LNCaP clone FGC (cell line): ENCODE measurements around the gene CNP.

Experiments used
- DNase-seq: peaks from one replicate; pipeline ENCODE4 v3.0.0-alpha.2; 2011; ENCODE audit warnings: low read depth
- H3K4me3 ChIP-seq: 2 replicates; pipeline ENCODE4 v1.5.1; 2011; ENCODE audit warnings: mild to moderate bottlenecking, low read depth, low read length, control low read depth
- CTCF ChIP-seq: IDR thresholded peaks from 2 replicates; pipeline ENCODE4 v1.5.1; 2012; ENCODE audit warnings: mild to moderate bottlenecking; ENCODE audit not compliant: control insufficient read depth, insufficient read depth; ENCODE audit errors: extremely low read depth

The CNP gene

DNA sequence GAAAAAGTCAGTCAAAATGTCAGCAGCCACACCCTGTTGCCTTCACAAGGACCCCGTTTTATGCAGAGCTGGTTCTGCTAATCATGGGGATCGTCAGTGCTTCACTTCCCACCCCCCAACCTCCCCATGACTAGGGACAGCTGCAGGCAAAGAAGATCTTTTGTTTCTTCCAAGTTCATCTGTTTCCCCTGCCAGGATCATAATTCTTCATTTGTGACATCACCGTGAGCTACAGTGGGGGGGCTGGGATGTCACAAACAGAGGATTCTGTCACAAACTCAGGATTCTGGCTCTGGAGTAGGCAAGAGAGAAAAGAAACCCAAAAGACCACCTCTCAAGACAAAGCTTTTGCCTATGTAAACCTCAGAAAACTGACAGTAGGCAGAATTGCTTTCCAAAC lies 26.0 kb downstream of the CNP start:
- TF ChIP-seq CTCF = no peak
- no peak for DNase-seq
- no peak overlapping the region for H3K4me3 ChIP-seq

GRCh38 chr17:41996855-41997164 lies 30.2 kb downstream of the CNP start:
- DNase-seq = no peak
- no peak overlapping the region for H3K4me3 ChIP-seq
- no peak for TF ChIP-seq CTCF

DNA sequence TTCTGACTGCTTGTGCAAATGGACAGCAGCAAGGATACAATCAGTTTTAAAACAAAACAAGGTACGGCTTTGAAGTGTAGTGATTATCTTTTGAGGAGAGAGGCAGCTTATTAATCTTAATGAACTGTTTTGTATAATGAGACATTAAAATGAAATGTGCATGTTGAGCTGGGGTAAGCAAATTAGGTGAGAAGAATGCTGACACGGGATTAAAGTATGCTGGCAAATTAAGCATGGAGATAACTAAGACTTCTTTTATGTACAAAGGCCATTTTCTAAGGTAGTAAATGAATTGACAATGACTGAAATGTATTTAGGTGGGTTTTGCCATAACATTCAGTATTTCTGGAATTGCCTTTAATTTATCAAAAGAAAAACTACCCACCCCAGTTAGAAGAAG lies 31.9 kb downstream of the CNP start:
- H3K4me3 ChIP-seq = no peak overlapping the region
- no peak for TF ChIP-seq CTCF
- no peak for DNase-seq

GRCh38 chr17:42000413-42001133 lies 34.0 kb downstream of the CNP start:
- TF ChIP-seq CTCF = no peak
- no peak for DNase-seq
- H3K4me3 ChIP-seq = no peak overlapping the region

DNA sequence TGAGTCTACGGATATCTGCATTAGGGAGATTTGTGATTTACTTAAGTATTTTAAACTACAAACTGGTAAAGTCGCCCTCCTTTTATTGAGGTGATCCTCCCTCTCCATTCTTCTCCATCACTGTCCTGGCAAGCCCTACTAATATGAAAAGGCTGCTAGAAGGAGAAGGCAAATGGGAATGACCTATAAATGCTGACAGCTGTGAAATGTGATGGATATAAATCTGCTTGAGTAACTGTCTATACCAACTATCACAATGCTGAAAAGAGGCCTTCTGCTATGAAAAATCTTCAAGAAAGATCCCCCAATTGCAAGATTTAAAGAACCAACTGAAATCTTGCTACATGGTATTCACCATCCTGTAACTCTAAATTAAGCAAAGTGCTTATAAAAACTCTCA lies 35.1 kb downstream of the CNP start:
- TF ChIP-seq CTCF = no peak
- H3K4me3 ChIP-seq = no peak overlapping the region
- no peak for DNase-seq

GRCh38 chr17:42002175-42002791 lies 35.7 kb downstream of the CNP start:
- no peak overlapping the region for H3K4me3 ChIP-seq
- no peak for TF ChIP-seq CTCF
- DNase-seq = no peak

GRCh38 chr17:42002792-42003301 lies 36.3 kb downstream of the CNP start:
- TF ChIP-seq CTCF = no peak
- H3K4me3 ChIP-seq = no peak overlapping the region
- no peak for DNase-seq
